Middle frontal gyrus (tissue), 1 donor: ENCODE results near the gene IL23R.
"Not testable (repeated sequence)": the region's sequence is repeated elsewhere in the genome, so short reads cannot be mapped to it uniquely, and the experiment has no call there.

Source experiments
- DNase-seq: peaks from one replicate; pipeline ENCODE4 v3.0.0-alpha.2; 2015; ENCODE audit warnings: low spot score; ENCODE audit errors: extremely low spot score

Gene IL23R

GRCh38 chr1:67191668-67192520 is 25.6 kb downstream of the IL23R start:
- no peak for DNase-seq

GRCh38 chr1:67192902-67193301 is 26.6 kb downstream of the IL23R start:
- no peak for DNase-seq

- DNase-seq, result no peak
Observed at GRCh38 chr1:67193704-67194103, 27.4 kb downstream of the IL23R start.

GRCh38 chr1:67194209-67194863 is 28.1 kb downstream of the IL23R start:
- DNase-seq, result no peak

- no peak for DNase-seq
Observed at GRCh38 chr1:67200755-67201154, 34.5 kb downstream of the IL23R start.

GRCh38 chr1:67201891-67202290 is 35.6 kb downstream of the IL23R start:
- no peak for DNase-seq

- DNase-seq, result no peak
Observed at GRCh38 chr1:67204298-67204980, 38.2 kb downstream of the IL23R start.

GRCh38 chr1:67207398-67207797 is 41.1 kb downstream of the IL23R start:
- not testable (repeated sequence) for DNase-seq

GRCh38 chr1:67208217-67208616 is 42.0 kb downstream of the IL23R start:
- no peak for DNase-seq

GRCh38 chr1:67209521-67209920 is 43.3 kb downstream of the IL23R start:
- DNase-seq, result no peak

GRCh38 chr1:67211589-67212563 is 45.6 kb downstream of the IL23R start:
- no peak for DNase-seq

GRCh38 chr1:67213164-67213563 is 46.9 kb downstream of the IL23R start:
- no peak for DNase-seq

- no peak for DNase-seq
Observed at GRCh38 chr1:67213948-67214347, 47.7 kb downstream of the IL23R start.

- no peak for DNase-seq
Observed at GRCh38 chr1:67214420-67215174, 48.3 kb downstream of the IL23R start.

- DNase-seq, result no peak
Observed at GRCh38 chr1:67216401-67216800, 50.1 kb downstream of the IL23R start.

GRCh38 chr1:67217417-67217816 is 51.2 kb downstream of the IL23R start:
- DNase-seq, result no peak

- DNase-seq, result no peak
Observed at GRCh38 chr1:67217938-67218337, 51.7 kb downstream of the IL23R start.

GRCh38 chr1:67224856-67225255 is 58.6 kb downstream of the IL23R start:
- DNase-seq, result no peak

- DNase-seq, result no peak
Observed at GRCh38 chr1:67226688-67227087, 60.4 kb downstream of the IL23R start.

- no peak for DNase-seq
Observed at GRCh38 chr1:67227196-67227595, 60.9 kb downstream of the IL23R start.
